Left ventricle myocardium inferior (tissue), 1 donor: ENCODE measurements around the gene PTPRG. TPM values are rescaled to one million over a fixed set of nuclear protein-coding genes. Genes with fewer than 3 reads are reported as not detected.

Experiments
- DNase-seq: peaks from one replicate; pipeline ENCODE4 v3.0.0-alpha.2; 2020
- H3K27ac ChIP-seq: fragments of 200-600 bp; replicated peaks from 2 replicates; pipeline ENCODE4 v1.8.0; 2021
- H3K27me3 ChIP-seq: fragments of 200-600 bp; 2 replicates; pipeline ENCODE4 v1.8.0; 2021; ENCODE audit warnings: low read depth
- H3K36me3 ChIP-seq: fragments of 200-600 bp; 2 replicates; pipeline ENCODE4 v1.8.0; 2021
- H3K4me1 ChIP-seq: fragments of 200-600 bp; 2 replicates; pipeline ENCODE4 v1.8.0; 2021
- H3K4me3 ChIP-seq: fragments of 200-600 bp; 2 replicates; pipeline ENCODE4 v1.8.0; 2021; ENCODE audit warnings: mild to moderate bottlenecking, moderate library complexity
- H3K9me3 ChIP-seq: fragments of 200-600 bp; replicated peaks from 2 replicates; pipeline ENCODE4 v1.8.0; 2021
- CTCF ChIP-seq: fragments of 200-600 bp; IDR thresholded peaks from 2 replicates; pipeline ENCODE4 v1.8.0; 2021; ENCODE audit warnings: antibody characterized with exemption, mild to moderate bottlenecking, borderline replicate concordance
- intact Hi-C: fragments of 100-400 bp; cut with micrococcal nuclease; formaldehyde crosslinking; loops from one replicate; pipeline ENCODE4 v1.11.0; 2022
- total RNA-seq: library from RNA; stranded (reverse); fragmentation: NEBNext Ultra II Directional; extraction: Animal tissue kit (Norgen Biotek cat#: 25700); gene quantifications from one replicate; pipeline ENCODE4 v1.2.1, GENCODE V29; 2021
- donor health status: DM: no; HTN: yes; CAD: no; lungs with severe emphysema.

Gene PTPRG
- total RNA-seq, 1 donor from 2014 or later = 29.6 TPM

- H3K36me3 ChIP-seq = no peaks in the 10 kb centered on the region
- H3K27me3 ChIP-seq = no peaks in the 10 kb centered on the region
- no peak overlapping the region for H3K4me3 ChIP-seq
- no peak overlapping the region for H3K27ac ChIP-seq
- TF ChIP-seq CTCF = no peak
- intact Hi-C loops = no loop called here
- DNase-seq = no peak
- H3K4me1 ChIP-seq = peaks cover 19% of the 10 kb centered on the region
- H3K9me3 ChIP-seq = no peaks in the 10 kb centered on the region
Observed at GRCh38 chr3:62084558-62084957, 523.2 kb downstream of the PTPRG start.

- no peak for DNase-seq
- no peaks in the 10 kb centered on the region for H3K36me3 ChIP-seq
- no peak overlapping the region for H3K4me3 ChIP-seq
- no peak for TF ChIP-seq CTCF
- peaks cover 38% of the 10 kb centered on the region for H3K4me1 ChIP-seq
- intact Hi-C loops = no loop called here
- H3K27me3 ChIP-seq = no peaks in the 10 kb centered on the region
- H3K9me3 ChIP-seq = no peaks in the 10 kb centered on the region
- no peak overlapping the region for H3K27ac ChIP-seq
Observed at GRCh38 chr3:62088472-62089104, 527.2 kb downstream of the PTPRG start.

GRCh38 chr3:62090066-62090465, 528.7 kb downstream of the PTPRG start:
- intact Hi-C loops = no loop called here
- Histone ChIP-seq H3K4me3 (peak overlapping the region; percentile 5), H3K27me3 (no peaks in the 10 kb centered on the region), H3K4me1 (peaks cover 45% of the 10 kb centered on the region), H3K36me3 (no peaks in the 10 kb centered on the region), H3K27ac (peak overlapping the region; percentile 78), H3K9me3 (no peaks in the 10 kb centered on the region)
- no peak for TF ChIP-seq CTCF
- DNase-seq = no peak

GRCh38 chr3:62090519-62090918, 529.1 kb downstream of the PTPRG start:
- H3K9me3 ChIP-seq = no peaks in the 10 kb centered on the region
- intact Hi-C loops = no loop called here
- DNase-seq = no peak
- no peaks in the 10 kb centered on the region for H3K36me3 ChIP-seq
- H3K4me3 ChIP-seq = peak overlapping the region; percentile 5
- no peak for TF ChIP-seq CTCF
- no peaks in the 10 kb centered on the region for H3K27me3 ChIP-seq
- peaks cover 50% of the 10 kb centered on the region for H3K4me1 ChIP-seq
- H3K27ac ChIP-seq = peak overlapping the region; percentile 78

- H3K9me3 ChIP-seq = no peaks in the 10 kb centered on the region
- no peaks in the 10 kb centered on the region for H3K27me3 ChIP-seq
- peaks cover 63% of the 10 kb centered on the region for H3K4me1 ChIP-seq
- no peak overlapping the region for H3K4me3 ChIP-seq
- no peaks in the 10 kb centered on the region for H3K36me3 ChIP-seq
- TF ChIP-seq CTCF = no peak
- DNase-seq = no peak
- intact Hi-C loops = no loop called here
- H3K27ac ChIP-seq = no peak overlapping the region
Observed at GRCh38 chr3:62093025-62093424, 531.7 kb downstream of the PTPRG start.
